ENCODE data around the gene DNAH6. TPM values are rescaled to one million over a fixed set of nuclear protein-coding genes. Genes with fewer than 3 reads are reported as not detected.

DNAH6 gene
- total RNA-seq, 1 experiment from 2014 or later = 0.39 TPM

- Mint-ChIP-seq H3K4me1 (peaks cover 22% of the 10 kb centered on the region), H3K4me3 (no peak overlapping the region), H3K27me3 (ENCODE audit: low read depth) (no peaks in the 10 kb centered on the region), H3K36me3 (peaks cover 4% of the 10 kb centered on the region), H3K27ac (no peak overlapping the region), H3K9me3 (peaks cover 7% of the 10 kb centered on the region)
- DNase-seq (ENCODE audit: low spot score) (peak; percentile 34), ATAC-seq (peak; percentile 45)
- TF ChIP-seq TEAD4 (CRISPR knock-in tag; IDR thresholded peaks at IDR 0.05) = no peak
- no peak for TF ChIP-seq TP53 (CRISPR knock-in tag; IDR thresholded peaks at IDR 0.05)
- TF ChIP-seq NFYB (CRISPR knock-in tag; conservative IDR thresholded peaks at IDR 0.05; ENCODE audit: low read depth) = no peak
- no peak for TF ChIP-seq FOXP4 (CRISPR knock-in tag; IDR thresholded peaks at IDR 0.05)
- ChIA-PET POLR2A (no interaction called here), CTCF (interaction anchor here (1.2 to 4.7 kb wide), 3 partner anchors 27 to 95 kb away, joined by 4 to 27 read pairs (median 8); partner anchors contain the start of gene TRABD2A)
Observed at GRCh38 chr2:84830758-84831500, 314.6 kb downstream of the DNAH6 start.

- ATAC-seq (peak; percentile 29), DNase-seq (ENCODE audit: low spot score) (no peak)
- Mint-ChIP-seq H3K9me3 (peaks cover 22% of the 10 kb centered on the region), H3K27me3 (ENCODE audit: low read depth) (no peaks in the 10 kb centered on the region), H3K27ac (no peak overlapping the region), H3K4me1 (peaks cover 22% of the 10 kb centered on the region), H3K36me3 (peaks cover 16% of the 10 kb centered on the region), H3K4me3 (no peak overlapping the region)
- ChIA-PET POLR2A (no interaction called here), CTCF (interaction anchor here (0.9 to 4.7 kb wide), 8 partner anchors 8 to 93 kb away, joined by 3 to 27 read pairs (median 4); partner anchors contain the start of gene TRABD2A)
- no peak for TF ChIP-seq ETV6 (CRISPR knock-in tag; IDR thresholded peaks at IDR 0.05)
- no peak for TF ChIP-seq USF2 (CRISPR knock-in tag; IDR thresholded peaks at IDR 0.05)
- TF ChIP-seq ZNF416 (CRISPR knock-in tag; IDR thresholded peaks at IDR 0.05) = no peak
- no peak for TF ChIP-seq JAZF1 (CRISPR knock-in tag; IDR thresholded peaks at IDR 0.05)
- TF ChIP-seq ZBTB21 (CRISPR knock-in tag; IDR thresholded peaks at IDR 0.05; ENCODE audit: borderline replicate concordance) = no peak
- no peak for TF ChIP-seq ZNF317 (CRISPR knock-in tag; IDR thresholded peaks at IDR 0.05; ENCODE audit: borderline replicate concordance, low read depth)
- TF ChIP-seq ZNF121 (CRISPR knock-in tag; IDR thresholded peaks at IDR 0.05) = no peak
- no peak for TF ChIP-seq ZNF512 (CRISPR knock-in tag; IDR thresholded peaks at IDR 0.05; ENCODE audit: borderline replicate concordance)
- no peak for TF ChIP-seq FOXP4 (CRISPR knock-in tag; IDR thresholded peaks at IDR 0.05)
Observed at GRCh38 chr2:84832772-84833461, 316.6 kb downstream of the DNAH6 start.

GRCh38 chr2:84833481-84834150, 317.3 kb downstream of the DNAH6 start:
- ChIA-PET CTCF (interaction anchor here (0.9 to 4.7 kb wide), 6 partner anchors 9 to 92 kb away, joined by 3 to 27 read pairs (median 4); partner anchors contain the start of gene TRABD2A), POLR2A (no interaction called here)
- no peaks in the 10 kb centered on the region for H3K27me3 Mint-ChIP-seq (ENCODE audit: low read depth)
- no peak for DNase-seq (ENCODE audit: low spot score)
- peaks cover 22% of the 10 kb centered on the region for H3K4me1 Mint-ChIP-seq
- no peak overlapping the region for H3K27ac Mint-ChIP-seq
- H3K9me3 Mint-ChIP-seq = peaks cover 22% of the 10 kb centered on the region
- H3K36me3 Mint-ChIP-seq = peaks cover 16% of the 10 kb centered on the region
- no peak overlapping the region for H3K4me3 Mint-ChIP-seq
- ATAC-seq = no peak
- TF ChIP-seq ZNF232 (CRISPR knock-in tag; IDR thresholded peaks at IDR 0.05) = no peak
- TF ChIP-seq TCF7 (CRISPR knock-in tag; IDR thresholded peaks at IDR 0.05; ENCODE audit: low read depth) = no peak
- no peak for TF ChIP-seq ZBTB21 (CRISPR knock-in tag; IDR thresholded peaks at IDR 0.05; ENCODE audit: borderline replicate concordance)
- no peak for TF ChIP-seq CREM (CRISPR knock-in tag; IDR thresholded peaks at IDR 0.05)
- no peak for TF ChIP-seq NFYB (CRISPR knock-in tag; conservative IDR thresholded peaks at IDR 0.05; ENCODE audit: low read depth)
- TF ChIP-seq IRF2 (CRISPR knock-in tag; IDR thresholded peaks at IDR 0.05; ENCODE audit: borderline replicate concordance, low read depth) = no peak
- no peak for TF ChIP-seq STAT6 (CRISPR knock-in tag; conservative IDR thresholded peaks at IDR 0.05; ENCODE audit: low read depth)
- no peak for TF ChIP-seq FOXJ3 (CRISPR knock-in tag; IDR thresholded peaks at IDR 0.05; ENCODE audit: borderline replicate concordance)

Data from WTC11 (cell line).